GM18499 (cell line): ENCODE results near the gene NKAP.
"Not testable (repeated sequence)": the region's sequence is repeated elsewhere in the genome, so short reads cannot be mapped to it uniquely, and the experiment has no call there.

Experiments
- ATAC-seq: cut with Tn5 transposase; IDR thresholded peaks from one replicate; pipeline ENCODE4 v1.9.1; 2021; ENCODE audit warnings: moderate number of reproducible peaks; ENCODE audit not compliant: insufficient read depth, unreplicated experiment

Gene NKAP

GRCh38 chrX:119943185-119943988 lies at the start of gene NKAP:
Gene NKAP, minus strand, starts transcription at chrX:119943751. Its CDS starts 146 bp downstream, at chrX:119943605.
- peak; percentile 53 for ATAC-seq

- no peak for ATAC-seq
These were observed 47.6 kb upstream of the NKAP start for GRCh38 chrX:119991005-119991787.

- ATAC-seq = no peak
These were observed 47.0 kb upstream of the NKAP start for GRCh38 chrX:119990556-119991004.

- ATAC-seq = no peak
These were observed 46.5 kb upstream of the NKAP start for GRCh38 chrX:119989905-119990555.

GRCh38 chrX:119986203-119986602 lies 42.7 kb upstream of the NKAP start:
- no peak for ATAC-seq

- no peak for ATAC-seq
These were observed 41.1 kb upstream of the NKAP start for GRCh38 chrX:119984652-119985051.

- ATAC-seq = no peak
These were observed 39.9 kb upstream of the NKAP start for GRCh38 chrX:119983494-119983893.

GRCh38 chrX:119982145-119982544 lies 38.6 kb upstream of the NKAP start:
- no peak for ATAC-seq

GRCh38 chrX:119981286-119982070 lies 37.9 kb upstream of the NKAP start:
- no peak for ATAC-seq

GRCh38 chrX:119977172-119977571 lies 33.6 kb upstream of the NKAP start:
- ATAC-seq = not testable (repeated sequence)

- no peak for ATAC-seq
These were observed 27.6 kb upstream of the NKAP start for GRCh38 chrX:119971184-119971583.

GRCh38 chrX:119970574-119970973 lies 27.0 kb upstream of the NKAP start:
- no peak for ATAC-seq

- ATAC-seq = not testable (repeated sequence)
These were observed 23.3 kb upstream of the NKAP start for GRCh38 chrX:119966837-119967236.

- ATAC-seq = no peak
These were observed 17.1 kb upstream of the NKAP start for GRCh38 chrX:119960625-119961024.

- ATAC-seq = not testable (repeated sequence)
These were observed 12.4 kb upstream of the NKAP start for GRCh38 chrX:119955807-119956570.

GRCh38 chrX:119954374-119954773 lies 10.8 kb upstream of the NKAP start:
- ATAC-seq = no peak

GRCh38 chrX:119948381-119948780 lies 4.8 kb upstream of the NKAP start:
- ATAC-seq = no peak

- no peak for ATAC-seq
These were observed 1.9 kb upstream of the NKAP start for GRCh38 chrX:119945481-119945880.

- ATAC-seq = no peak
These were observed 743 bp downstream of the NKAP start for GRCh38 chrX:119942831-119943184.
